ENCODE data around the gene PIK3AP1.

Gene PIK3AP1

DNA sequence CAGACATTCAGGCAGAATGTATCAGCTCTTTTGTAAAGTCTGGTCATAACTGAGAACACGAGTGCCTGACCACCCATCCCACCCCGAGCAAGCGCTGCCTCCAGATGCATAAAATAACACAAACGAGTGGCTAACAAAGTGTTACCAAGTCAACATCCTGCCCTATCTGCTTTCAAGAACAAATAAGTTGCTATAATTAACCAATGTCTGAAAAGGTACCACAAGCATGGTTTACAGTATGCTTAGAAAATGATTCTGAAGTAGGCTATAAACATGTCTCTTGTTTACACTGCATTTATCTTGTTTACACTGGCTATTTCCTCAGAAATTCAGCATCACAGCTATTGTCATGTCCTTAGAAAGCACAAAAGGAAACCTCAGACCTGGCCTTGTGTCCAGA is 49.5 kb downstream of the PIK3AP1 start:
- DNase-seq: peak; percentile 72

DNA sequence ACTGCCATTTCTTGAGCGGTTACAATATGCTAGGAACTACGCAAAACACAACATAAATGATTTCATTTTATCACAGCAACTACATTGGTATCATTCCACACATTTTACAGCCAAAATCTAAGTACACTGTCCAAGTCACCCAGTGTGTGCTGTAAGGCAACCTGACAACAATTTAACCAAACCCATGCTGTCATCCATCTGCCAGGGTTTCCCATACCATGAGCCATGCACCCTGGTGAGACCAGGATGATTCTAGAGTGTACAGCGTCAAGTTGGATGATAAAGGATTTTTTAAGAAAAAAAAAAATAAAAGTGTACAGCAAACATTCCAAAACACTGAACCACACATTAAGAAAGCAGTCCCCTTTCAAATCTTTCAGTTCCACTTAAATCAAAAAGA is 52.9 kb downstream of the PIK3AP1 start:
- no peak for DNase-seq

DNA sequence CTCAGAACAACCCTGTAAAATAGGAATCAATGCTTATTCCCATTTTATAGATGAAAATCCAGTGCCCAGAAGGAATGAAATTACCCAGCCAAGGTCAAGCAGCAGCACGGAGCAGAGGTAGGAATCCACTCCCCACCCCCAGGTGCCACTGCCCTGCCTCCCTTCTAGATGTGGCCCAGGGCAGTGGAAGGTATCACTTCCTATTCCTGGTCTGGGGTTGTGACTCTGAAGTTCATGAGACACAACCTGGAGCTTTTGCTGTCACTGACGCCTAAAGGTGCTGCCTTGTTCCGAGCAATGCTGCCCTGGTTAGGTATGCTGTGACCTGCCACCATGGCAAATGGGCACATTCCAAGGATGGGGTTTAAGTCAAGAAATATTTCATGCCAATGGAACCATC is 53.6 kb downstream of the PIK3AP1 start:
- no peak for DNase-seq

DNA sequence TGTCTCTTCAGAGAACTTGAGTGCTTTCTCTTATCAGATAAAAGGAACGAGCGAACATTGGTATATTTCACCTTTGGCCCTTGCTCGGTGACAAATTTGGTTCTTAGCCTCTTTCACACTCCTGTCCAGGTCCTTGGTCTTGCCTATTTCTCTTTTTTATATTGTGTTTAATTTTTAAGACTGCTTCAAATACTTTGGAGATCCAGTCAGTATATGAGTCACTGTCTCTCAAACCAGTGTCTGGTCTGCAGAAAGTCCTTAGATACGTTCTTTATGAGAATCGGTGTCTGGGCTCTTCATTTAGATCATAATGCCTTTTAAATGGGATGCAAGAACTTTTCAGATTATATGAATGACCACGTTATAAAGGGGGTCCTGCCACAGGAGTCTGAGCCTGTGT is 55.0 kb downstream of the PIK3AP1 start:
- DNase-seq: no peak

DNA sequence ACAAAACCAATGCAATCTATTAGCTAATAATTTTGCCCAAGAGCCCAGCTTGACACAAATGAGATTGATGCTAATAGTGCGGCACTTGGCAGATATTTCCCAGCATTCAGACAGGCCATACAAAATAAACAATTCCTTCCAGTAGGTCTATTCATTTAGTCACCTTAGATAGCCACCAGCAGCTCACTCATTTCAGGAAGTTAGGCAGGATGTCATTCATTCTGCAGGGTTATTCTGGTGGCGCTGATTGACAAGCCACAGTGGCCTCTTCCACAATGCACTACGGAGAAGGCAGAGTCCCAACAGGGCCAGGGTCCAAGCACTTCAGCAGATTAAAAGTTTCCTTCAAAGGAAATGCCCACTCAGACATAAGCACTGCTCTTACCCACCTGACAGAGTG is 55.8 kb downstream of the PIK3AP1 start:
- DNase-seq: no peak

DNA sequence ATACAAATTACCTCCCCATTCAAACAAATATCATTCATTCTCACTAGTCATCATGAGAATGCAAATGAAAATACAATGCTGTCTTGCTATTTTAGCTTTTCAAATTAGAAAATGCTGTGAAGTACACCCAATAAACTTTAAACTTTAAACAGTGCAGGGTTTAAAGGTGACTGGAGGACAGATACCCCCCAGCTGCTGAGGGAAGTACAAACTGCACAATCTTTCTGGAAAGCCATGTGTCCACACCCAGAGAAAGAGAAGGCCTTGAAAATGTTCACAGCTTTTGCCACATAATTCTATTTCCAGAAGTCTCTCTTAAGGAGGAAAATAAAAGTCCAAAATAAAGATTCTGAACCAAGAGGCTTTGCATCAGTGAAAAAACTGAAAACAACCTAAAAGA is 56.5 kb downstream of the PIK3AP1 start:
- DNase-seq: no peak

DNA sequence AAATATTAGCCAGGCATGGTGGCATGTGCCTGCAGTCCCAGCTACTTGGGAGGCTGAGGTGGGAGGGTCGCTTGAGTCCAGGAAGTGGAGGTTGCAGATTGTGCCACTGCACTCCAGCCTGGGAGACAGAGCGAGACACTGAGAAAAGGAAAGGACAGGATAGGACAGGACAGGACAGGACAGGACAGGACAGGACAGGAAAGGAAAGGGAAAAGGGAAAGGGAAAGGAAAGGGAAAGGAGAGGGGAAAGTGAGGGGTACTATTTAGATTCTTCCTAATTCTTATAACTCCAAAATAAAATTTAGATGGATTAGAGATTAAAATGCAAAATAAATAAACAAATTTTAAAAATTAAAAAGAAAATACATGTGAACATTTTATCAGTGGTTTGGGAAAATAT is 58.7 kb downstream of the PIK3AP1 start:
- DNase-seq: no peak

DNA sequence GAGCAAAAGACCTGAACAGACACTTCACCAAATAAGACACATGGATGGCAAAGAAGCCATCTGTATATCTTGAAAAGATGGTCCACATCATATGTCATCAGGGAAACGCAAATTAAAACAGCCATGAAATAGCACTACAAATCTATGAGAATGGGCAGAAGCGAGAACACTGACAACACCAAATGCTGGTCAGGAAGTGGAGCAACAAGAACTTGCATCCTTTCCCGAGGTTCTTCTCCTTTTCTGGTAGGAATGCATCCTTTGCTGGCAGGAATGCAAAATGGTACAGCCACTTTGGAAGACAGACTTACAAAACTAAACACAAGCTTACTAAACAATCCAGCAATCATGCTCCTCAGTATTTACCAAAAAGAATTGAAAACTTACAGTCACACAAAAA is 60.0 kb downstream of the PIK3AP1 start:
- DNase-seq: no peak

DNA sequence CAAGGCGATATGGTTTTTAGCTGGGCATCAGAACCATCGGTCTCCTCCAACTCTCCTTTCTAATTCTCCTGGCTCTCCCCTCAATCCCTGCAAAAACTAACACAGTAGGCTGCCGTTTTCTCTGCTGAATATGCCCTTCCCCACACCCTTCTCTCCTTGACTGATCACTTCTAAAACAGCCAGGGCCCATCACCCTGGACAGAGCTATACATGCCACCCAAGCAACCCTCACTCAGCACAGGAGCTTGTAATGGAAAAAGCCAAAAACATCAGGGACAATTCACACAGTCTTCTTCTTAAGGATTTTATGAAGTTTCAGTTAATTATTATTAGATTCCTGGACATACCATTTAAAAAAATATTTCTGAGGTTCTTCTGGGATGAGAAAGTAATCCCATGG is 61.5 kb downstream of the PIK3AP1 start:
- DNase-seq: no peak

DNA sequence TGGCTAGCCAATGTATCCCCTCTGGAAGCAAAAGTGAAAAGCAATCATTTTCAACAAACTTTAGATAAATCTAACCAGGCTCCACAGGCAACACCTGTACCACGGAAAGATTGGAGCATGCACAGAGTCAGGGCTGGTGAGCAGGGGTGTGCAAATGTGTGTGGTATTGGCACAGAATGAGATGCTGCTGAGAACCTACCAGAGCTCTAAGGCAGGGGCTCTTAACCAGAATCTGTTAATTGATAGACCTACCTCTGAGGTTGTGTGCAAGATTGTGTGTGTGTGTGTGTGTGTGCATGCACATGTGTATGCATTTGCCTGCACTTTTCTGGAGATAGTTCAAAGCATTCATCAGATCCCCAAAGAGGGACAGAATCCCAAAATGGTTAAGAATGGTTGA is 62.9 kb downstream of the PIK3AP1 start:
- no peak for DNase-seq

DNA sequence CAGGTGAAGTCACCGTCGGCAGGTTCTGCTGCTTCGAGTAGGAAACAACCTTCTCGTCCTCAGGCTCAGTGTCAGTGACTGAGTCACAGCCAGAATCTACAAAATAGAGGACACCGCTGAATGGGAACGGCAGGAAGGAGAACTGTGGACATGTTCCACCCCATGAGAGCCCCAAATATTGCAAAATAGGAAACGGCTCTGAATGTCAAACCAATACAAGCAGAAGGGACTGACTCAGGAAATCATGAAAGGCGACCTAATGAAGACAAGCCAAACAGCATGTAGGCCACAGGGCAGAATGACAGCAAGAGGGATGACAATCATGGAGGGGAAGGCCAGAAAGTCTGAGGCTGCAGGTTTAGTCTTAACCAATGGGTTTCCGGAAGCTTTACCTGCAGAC is 63.5 kb downstream of the PIK3AP1 start:
- no peak for DNase-seq

DNA sequence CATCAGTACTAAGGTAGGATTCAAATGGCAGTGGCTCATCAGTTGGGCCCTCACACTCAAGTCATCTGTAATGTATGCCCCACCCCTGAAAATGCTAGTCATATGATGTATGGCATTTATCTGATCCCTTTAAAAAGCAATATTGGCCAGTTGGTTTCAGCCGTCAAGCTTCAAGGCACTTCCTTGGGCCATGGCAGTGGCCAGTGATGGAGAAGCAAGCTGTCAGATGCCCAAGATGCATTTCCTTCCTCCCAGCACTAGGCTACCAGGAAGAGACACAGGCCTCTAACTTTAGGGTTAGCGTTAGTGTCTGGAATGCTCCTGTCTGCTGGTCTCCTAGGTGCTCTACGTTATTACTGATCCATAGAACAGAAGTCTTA is 64.1 kb downstream of the PIK3AP1 start:
- no peak for DNase-seq

DNA sequence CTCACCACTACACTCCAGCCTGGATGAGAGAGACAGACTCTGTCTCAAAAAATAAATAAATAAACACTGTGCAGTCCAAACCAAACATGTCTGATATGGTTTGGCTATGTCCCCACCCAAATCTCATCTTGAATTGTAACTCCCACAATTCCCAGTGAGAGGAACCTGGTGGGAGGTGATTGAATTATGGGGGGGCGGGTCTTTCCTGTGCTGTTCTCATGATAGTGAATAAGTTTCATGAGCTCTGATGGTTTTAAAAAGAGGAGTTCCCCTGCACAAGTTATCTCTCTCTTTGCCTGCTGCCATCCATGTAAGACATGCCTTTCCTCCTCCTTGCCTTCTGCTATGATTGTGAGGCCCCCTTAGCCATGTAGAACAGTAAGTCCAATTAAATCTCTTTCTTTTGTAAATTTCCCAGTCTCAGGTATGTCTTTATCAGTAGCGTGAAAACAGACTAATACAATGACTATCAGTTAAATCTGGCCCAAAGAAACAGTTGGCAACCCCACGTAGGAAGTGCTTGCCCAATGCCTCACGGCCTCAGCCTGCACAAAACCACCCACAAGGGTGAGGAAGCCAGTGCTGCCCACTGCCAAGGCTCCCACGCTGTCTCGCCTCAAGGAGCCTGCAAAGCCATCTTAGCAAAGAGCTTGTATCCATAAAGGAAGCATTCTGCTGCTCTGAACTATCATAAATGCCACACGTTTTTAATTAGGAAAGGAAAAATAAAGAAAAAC is 64.7 kb downstream of the PIK3AP1 start:
- DNase-seq: no peak

DNA sequence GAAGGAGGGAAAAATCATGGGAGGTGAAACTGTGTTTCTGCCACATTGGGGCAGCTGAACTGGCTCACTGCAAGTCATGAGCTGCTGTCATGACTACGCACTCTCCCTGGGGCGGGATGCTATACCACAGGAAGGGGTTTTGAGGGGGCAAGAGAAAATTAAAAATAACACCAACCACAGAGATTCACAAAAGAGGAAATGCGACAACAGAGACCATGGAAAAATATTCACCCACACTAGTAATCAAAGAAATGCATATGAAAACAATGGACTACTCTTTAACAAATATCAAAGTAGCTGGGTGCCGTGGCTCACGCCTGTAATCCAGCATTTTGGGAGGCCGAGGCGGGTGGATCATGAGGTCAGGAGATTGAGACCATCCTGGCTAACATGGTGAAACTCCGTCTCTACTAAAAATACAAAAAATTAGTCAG is 68.3 kb downstream of the PIK3AP1 start:
- DNase-seq: no peak

DNA sequence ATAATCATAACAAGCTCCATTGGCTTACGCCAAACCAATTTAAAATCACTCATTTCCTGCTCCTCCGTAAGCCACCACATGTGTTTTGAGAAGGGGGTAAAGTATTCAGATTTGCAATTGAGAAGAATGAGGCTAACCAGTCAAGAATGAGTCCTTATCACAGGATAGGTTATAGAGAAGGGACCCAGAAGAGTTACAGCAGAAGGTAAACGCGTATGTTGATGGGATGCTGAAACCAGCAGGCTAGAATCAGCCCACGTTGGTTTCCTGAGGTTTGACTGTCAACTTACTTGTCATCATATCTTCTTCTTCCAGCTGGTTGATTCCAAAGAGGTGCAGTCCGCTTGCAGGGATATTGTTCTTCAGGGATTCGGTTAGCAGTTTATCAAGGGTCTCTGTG is 69.4 kb downstream of the PIK3AP1 start:
- no peak for DNase-seq

DNA sequence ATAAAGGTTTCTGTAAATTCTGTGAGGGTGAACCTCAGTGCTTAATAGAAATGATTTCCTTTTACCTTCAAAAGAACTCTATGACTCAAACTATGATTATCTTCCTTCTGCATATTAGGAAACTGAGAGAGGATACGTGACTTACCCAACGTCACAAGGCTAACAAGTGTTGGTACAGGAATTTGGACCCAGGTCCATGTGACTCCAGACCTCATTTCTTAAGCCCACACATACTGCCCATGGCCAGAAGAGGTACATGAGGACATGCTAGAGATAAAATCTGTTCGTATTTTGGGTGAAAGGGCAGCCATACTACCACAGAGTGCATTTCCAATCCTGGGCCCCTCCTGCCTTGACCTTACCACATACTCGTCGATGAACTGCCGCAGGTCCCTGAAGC is 72.0 kb downstream of the PIK3AP1 start:
- DNase-seq: no peak

DNA sequence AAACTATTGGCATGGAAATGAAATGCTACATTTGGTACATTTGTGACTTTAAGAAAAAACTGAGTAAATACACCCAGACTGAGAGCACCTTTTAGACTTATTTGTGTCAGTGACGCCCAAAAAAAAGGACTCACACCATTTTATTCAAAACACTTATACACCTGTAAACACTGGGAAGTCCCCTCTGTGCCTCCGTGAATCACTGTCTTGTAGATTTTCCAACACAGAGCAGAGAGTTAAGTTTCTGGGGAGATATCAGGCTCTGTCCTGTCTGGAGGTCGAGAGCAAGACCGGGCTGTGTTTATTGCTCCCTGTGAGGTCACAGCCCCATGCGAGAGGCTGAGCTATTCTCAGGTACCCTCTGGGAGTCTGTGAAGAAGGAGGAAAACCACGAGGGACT is 72.8 kb downstream of the PIK3AP1 start:
- DNase-seq: no peak

DNA sequence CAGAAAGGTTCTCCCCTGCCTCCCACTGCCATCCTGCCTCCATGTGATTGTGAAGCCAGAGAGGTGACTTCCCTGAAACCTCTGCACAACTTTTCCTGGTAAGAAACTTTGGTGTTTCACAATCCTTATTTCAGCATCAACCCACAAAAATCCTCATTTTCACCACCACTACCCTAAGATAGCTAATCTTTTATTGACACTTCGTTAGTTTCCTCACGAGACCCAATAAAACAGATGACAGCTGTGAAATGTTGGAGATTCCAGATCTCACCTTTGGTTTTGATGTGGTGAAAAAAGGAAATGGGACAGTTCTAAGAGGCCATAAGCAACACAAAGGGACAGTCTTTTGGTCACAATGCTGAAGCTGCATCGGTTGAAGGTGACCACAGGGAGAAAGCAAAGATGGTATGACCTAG is 73.6 kb downstream of the PIK3AP1 start:
- DNase-seq: no peak

DNA sequence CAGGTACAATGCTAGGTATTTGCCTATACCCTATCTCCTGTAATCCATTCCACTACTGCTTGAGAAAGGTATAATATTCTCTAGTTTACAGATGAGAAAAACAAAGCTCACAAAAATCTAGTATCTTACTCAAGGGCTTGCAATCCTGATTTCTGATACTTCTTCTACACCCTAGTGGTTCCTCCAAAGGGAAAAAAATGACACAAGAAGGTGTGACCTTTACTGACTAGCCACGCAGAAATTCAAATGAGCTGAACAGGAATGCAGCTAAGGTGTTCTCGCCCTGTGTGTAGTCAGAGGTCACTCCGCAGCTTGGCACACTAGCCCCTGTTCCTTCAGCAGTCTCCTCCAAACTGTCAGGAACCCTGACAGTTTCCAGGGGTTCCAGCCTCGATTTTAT is 74.0 kb downstream of the PIK3AP1 start:
- no peak for DNase-seq

DNA sequence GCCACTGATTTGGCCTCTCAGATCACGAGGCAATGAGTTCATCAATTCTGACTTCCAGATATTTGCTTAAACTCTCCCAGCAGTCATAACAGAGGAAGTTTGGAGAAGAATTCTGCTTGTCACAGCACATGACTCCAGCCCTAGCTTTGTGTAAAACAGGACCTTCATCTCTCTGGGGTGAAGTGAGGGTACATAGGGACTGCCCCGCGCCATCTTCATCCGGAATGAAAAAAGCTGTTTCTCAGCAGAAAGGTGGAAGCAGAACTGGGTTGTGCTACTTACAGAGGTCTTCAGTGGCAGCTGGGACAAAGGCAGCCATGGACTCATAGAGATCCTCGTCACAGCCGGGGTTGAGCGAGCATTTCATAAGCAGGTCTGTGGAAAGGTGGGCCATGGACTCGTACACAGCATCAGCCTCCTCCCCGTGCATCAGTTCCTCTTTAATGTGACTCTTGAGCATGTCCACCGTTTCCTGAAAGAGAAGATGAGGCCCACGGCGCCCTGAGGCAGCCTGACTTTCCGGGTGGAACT is 75.1 kb downstream of the PIK3AP1 start:
- DNase-seq: no peak

DNA sequence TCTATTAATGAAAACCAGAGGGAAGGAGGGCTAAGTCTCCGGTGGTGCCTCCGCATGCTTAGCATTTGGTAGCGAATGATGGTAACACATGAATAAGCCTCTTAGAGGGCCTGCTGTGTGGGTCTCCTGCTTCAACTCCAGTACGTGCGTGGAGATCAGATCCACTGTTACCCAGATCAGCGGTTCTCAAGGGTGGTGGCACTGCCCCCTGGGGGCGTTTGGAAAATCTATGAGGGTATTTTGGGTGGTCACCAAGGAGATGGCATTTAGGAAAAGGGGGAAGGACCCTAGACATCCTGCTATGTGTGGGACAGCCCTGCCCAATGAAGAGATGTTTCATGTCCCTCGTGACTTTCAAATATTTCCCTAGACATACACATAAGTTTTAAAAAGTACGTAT is 76.4 kb downstream of the PIK3AP1 start:
- DNase-seq: no peak

DNA sequence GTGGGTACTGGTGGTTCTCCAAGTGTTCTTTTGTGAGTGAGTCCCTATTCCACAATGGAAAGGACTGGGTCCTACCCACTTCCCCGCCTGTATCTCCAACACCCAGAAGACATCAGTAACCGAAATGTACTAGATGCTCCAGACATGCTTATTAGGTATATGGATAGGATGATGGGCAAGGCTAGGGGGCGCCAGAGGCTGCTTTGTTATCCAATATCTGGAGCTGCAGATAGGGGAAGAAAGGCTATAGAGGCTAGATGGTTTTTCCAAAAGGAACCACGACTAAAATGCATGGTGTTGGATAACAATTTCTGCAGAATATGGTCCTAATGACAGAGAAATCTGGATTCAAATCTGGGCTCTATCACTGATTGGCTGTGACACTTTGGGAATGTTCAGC is 77.3 kb downstream of the PIK3AP1 start:
- DNase-seq: peak; percentile 17

DNA sequence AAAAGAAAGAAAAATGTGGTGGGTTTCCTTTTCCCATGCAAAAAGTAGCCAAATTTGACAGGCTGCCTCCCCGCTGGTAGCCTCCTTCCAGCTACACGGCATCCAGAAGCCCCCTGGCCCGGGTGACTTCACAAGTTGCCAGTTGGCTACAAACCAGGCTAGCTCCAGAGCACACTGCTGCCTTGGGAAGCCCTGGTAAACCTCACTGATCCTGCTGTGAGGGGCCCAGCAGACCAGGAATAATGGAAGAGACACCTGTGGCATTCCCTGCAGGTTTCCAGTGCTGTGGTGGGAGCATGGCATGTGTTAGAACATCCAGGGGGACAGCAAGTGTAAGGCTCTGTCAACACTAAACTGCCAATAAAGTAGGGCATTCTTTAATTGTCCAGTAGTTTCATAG is 77.8 kb downstream of the PIK3AP1 start:
- no peak for DNase-seq

DNA sequence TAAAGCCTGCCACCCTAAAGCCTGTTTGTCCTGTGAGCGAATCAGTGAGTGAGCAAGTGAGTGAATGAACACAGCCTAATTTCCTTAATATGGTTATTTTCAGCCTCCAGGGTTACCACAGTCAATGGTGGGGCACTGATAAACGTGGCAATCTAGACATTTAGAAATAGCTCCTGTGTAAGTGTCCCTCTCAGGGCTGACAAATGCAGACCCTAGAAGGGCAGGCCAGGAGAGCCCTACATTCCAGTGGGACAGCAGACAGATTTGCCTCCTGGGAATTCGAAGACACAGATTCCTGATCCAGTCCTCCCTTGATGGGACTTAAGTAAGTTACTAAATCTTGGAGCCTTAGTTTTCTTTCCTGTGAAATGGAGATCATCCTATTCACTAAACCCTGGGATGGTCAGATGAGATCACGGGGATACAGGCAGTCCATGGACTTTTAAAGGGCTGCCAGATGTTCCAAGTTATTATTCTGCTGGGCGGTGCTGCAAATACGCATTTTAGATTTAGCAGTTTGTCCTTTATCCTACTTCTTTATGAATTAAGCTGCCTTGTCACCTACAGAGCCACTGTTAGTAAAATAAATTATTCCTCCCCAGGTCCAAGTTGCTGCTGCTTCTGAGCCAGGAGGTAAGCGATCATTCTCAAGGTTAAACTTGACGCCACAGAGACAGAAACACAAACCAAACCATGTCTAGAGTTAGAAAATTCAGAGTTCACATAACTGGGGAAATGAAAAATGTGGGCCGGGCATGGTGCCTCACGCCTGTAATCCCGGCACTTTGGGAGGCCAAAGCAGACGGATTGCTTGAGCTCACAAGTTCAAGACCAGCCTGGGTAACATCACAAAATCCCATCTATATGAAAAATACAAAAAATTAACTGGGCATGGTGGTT is 78.7 kb downstream of the PIK3AP1 start:
- DNase-seq: no peak
